ENCODE data around the gene ATP4B. TPM values are rescaled to one million over a fixed set of nuclear protein-coding genes. Genes with fewer than 3 reads are reported as not detected.
A peak's percentile ranks its signal among the peaks of the same experiment; 100 is the strongest.

The ATP4B gene
- total and polyA plus RNA-seq, 4 donors = not detected

- WGBS, 2 donors = 87 to 92% methylated on average over 16 of the region's 16 CpGs
- ATAC-seq (ENCODE audit: insufficient read depth, low FRiP score) (no peak), DNase-seq (peak in 1 of 3 donors; percentile 8)
- no peaks in the 10 kb centered on the region for H3K27me3 ChIP-seq (ENCODE audit: control insufficient read depth in 3 of 3, insufficient read depth in 3 of 3, low read length in 2 of 3)
- peaks cover 4 to 29% (median 9%) of the 10 kb centered on the region in 5 donors for H3K4me1 ChIP-seq (ENCODE audit: control insufficient read depth in 5 of 5, insufficient read depth in 5 of 5, low read length in 5 of 5)
- H3K4me3 ChIP-seq = no peak overlapping the region
- H3K27ac ChIP-seq (ENCODE audit: low read depth in 1 of 2, low read length in 1 of 2) = no peak overlapping the region
- H3K36me3 ChIP-seq (ENCODE audit: control insufficient read depth in 4 of 4, insufficient read depth in 4 of 4, low read length in 4 of 4) = no peaks in the 10 kb centered on the region
- H3K9ac ChIP-seq (ENCODE audit: insufficient read depth in 1 of 2, low read length in 2 of 2) = no peak overlapping the region
- TF ChIP-seq CTCF (IDR thresholded peaks at IDR 0.05; ENCODE audit: control extremely low read depth, extremely low read depth) = no peak
- H3K9me3 ChIP-seq (ENCODE audit: control insufficient read depth in 4 of 4, insufficient read depth in 3 of 4, low read length in 3 of 4) = no peaks in the 10 kb centered on the region
Observed at GRCh38 chr13:113650731-113651148, 7.3 kb downstream of the ATP4B start.

DNA sequence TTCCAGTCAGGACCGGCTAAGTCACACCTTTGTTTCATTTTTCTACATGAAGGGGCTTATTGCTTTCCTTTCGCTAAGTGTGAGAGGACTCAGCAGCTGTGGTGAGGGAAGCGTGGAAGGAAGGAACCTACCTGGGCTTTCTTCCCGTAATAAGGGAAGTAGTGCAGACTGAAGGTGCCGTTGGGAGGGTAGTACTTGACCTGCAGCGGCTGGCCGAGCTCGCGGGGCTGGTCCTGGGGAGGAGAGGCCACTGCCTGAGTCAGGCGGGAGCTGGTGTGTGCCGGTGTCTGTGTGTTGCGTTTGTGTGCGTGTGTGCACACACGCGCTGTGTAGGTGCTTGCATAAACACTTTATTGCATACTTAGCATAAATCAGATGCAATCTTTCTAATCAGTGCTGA lies 7.7 kb downstream of the ATP4B start:
- 77 to 84% methylated on average over 15 of the region's 15 CpGs for WGBS, 2 donors
- no peak for ATAC-seq (ENCODE audit: insufficient read depth, low FRiP score)
- peak in 1 of 3 donors; percentile 2 for DNase-seq

DNA sequence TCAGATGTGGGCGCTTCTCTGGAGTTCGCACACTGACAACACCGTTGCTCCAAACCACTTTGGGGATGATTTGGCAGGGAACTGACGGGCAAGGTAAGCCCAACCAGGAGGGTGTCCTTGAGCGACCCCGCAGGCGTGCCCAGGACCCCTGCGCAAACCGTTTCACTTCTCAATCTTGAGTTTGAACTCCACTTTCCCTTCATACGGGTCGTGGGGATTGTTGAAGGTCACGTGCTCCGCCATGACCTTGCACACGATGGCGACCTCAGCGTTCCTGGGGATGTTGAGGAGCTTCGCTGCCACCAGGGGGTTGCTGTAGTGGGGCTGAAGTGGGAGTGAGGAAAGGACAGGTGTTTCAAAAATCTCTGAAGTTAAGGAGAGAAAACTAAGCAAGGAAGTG lies 8.8 kb downstream of the ATP4B start:
- no peaks in the 10 kb centered on the region for H3K27me3 ChIP-seq (ENCODE audit: control insufficient read depth in 3 of 3, insufficient read depth in 3 of 3, low read length in 2 of 3)
- DNase-seq = no peak
- TF ChIP-seq CTCF (IDR thresholded peaks at IDR 0.05; ENCODE audit: control extremely low read depth, extremely low read depth) = no peak
- no peaks in the 10 kb centered on the region for H3K9me3 ChIP-seq (ENCODE audit: control insufficient read depth in 4 of 4, insufficient read depth in 3 of 4, low read length in 3 of 4)
- H3K4me3 ChIP-seq = no peak overlapping the region
- ATAC-seq (ENCODE audit: insufficient read depth, low FRiP score) = no peak
- H3K27ac ChIP-seq (ENCODE audit: low read depth in 1 of 2, low read length in 1 of 2) = no peak overlapping the region
- H3K36me3 ChIP-seq (ENCODE audit: control insufficient read depth in 4 of 4, insufficient read depth in 4 of 4, low read length in 4 of 4) = no peaks in the 10 kb centered on the region
- H3K4me1 ChIP-seq (ENCODE audit: control insufficient read depth in 5 of 5, insufficient read depth in 5 of 5, low read length in 5 of 5) = peaks cover 4 to 29% (median 9%) of the 10 kb centered on the region in 5 donors
- WGBS, 2 donors = 84 to 90% methylated on average over 17 of the region's 17 CpGs
- H3K9ac ChIP-seq (ENCODE audit: insufficient read depth in 1 of 2, low read length in 2 of 2) = no peak overlapping the region

More for the DNA sequence above, 7.7 kb downstream of the ATP4B start:
- no peak overlapping the region for H3K9ac ChIP-seq (ENCODE audit: insufficient read depth in 1 of 2, low read length in 2 of 2)
- H3K36me3 ChIP-seq (ENCODE audit: control insufficient read depth in 4 of 4, insufficient read depth in 4 of 4, low read length in 4 of 4) = no peaks in the 10 kb centered on the region
- H3K27me3 ChIP-seq (ENCODE audit: control insufficient read depth in 3 of 3, insufficient read depth in 3 of 3, low read length in 2 of 3) = no peaks in the 10 kb centered on the region
- peak overlapping the region in 1 of 2 donors; percentile 55 for H3K27ac ChIP-seq (ENCODE audit: low read depth in 1 of 2, low read length in 1 of 2)
- H3K9me3 ChIP-seq (ENCODE audit: control insufficient read depth in 4 of 4, insufficient read depth in 3 of 4, low read length in 3 of 4) = no peaks in the 10 kb centered on the region
- peaks cover 4 to 29% (median 9%) of the 10 kb centered on the region in 5 donors for H3K4me1 ChIP-seq (ENCODE audit: control insufficient read depth in 5 of 5, insufficient read depth in 5 of 5, low read length in 5 of 5)
- no peak overlapping the region for H3K4me3 ChIP-seq
- TF ChIP-seq CTCF (IDR thresholded peaks at IDR 0.05; ENCODE audit: control extremely low read depth, extremely low read depth) = no peak

GRCh38 chr13:113648216-113648610 lies 9.8 kb downstream of the ATP4B start:
- H3K9ac ChIP-seq (ENCODE audit: insufficient read depth in 1 of 2, low read length in 2 of 2) = no peak overlapping the region
- H3K4me3 ChIP-seq = no peak overlapping the region
- peaks cover 0 to 3% (median 0%) of the 10 kb centered on the region in 4 donors for H3K9me3 ChIP-seq (ENCODE audit: control insufficient read depth in 4 of 4, insufficient read depth in 3 of 4, low read length in 3 of 4)
- H3K27me3 ChIP-seq (ENCODE audit: control insufficient read depth in 3 of 3, insufficient read depth in 3 of 3, low read length in 2 of 3) = no peaks in the 10 kb centered on the region
- WGBS, 2 donors = 76 to 88% methylated on average over 13 of the region's 13 CpGs
- peak in 1 of 3 donors; percentile 8 for DNase-seq
- H3K27ac ChIP-seq (ENCODE audit: low read depth in 1 of 2, low read length in 1 of 2) = peak overlapping the region in 1 of 2 donors; percentile 81
- H3K36me3 ChIP-seq (ENCODE audit: control insufficient read depth in 4 of 4, insufficient read depth in 4 of 4, low read length in 4 of 4) = no peaks in the 10 kb centered on the region
- no peak for TF ChIP-seq CTCF (IDR thresholded peaks at IDR 0.05; ENCODE audit: control extremely low read depth, extremely low read depth)
- peaks cover 4 to 29% (median 9%) of the 10 kb centered on the region in 5 donors for H3K4me1 ChIP-seq (ENCODE audit: control insufficient read depth in 5 of 5, insufficient read depth in 5 of 5, low read length in 5 of 5)
- no peak for ATAC-seq (ENCODE audit: insufficient read depth, low FRiP score)

All from lung (tissue), 12 donors.